Hepatocyte (in vitro differentiated cells): Measurements from ENCODE around the gene GCNT4.

Experiments used
- CTCF ChIP-seq: fragments of 200-600 bp; sonication (generic); IDR thresholded peaks from 2 replicates; pipeline ENCODE4 v1.5.1; 2016; ENCODE audit warnings: antibody characterized with exemption, mild to moderate bottlenecking; ENCODE audit not compliant: poor library complexity
- EZH2 ChIP-seq: fragments of 200-600 bp; sonication (generic); IDR thresholded peaks from 2 replicates; pipeline ENCODE4 v1.6.1; 2016; ENCODE audit warnings: antibody characterized with exemption, mild to moderate bottlenecking, borderline replicate concordance
- EZH2phosphoT487 ChIP-seq: fragments of 200-600 bp; sonication (generic); IDR thresholded peaks from one replicate; pipeline ENCODE4 v1.6.1; 2018; ENCODE audit warnings: antibody characterized with exemption, mild to moderate bottlenecking, low read depth, moderate library complexity; ENCODE audit not compliant: unreplicated experiment, severe bottlenecking

GRCh38 chr5:75072061-75072460 is 19.7 kb upstream of the GCNT4 start:
- TF ChIP-seq CTCF, result no peak
- TF ChIP-seq EZH2, result no peak
- TF ChIP-seq EZH2phosphoT487, result no peak
